ENCODE measurements around the gene LBR. TPM values are rescaled to one million over a fixed set of nuclear protein-coding genes. Genes with fewer than 3 reads are reported as not detected.

The LBR gene
- total and polyA plus RNA-seq, 11 donors, result 4.3 to 37.8 (median 8.2) TPM

DNA sequence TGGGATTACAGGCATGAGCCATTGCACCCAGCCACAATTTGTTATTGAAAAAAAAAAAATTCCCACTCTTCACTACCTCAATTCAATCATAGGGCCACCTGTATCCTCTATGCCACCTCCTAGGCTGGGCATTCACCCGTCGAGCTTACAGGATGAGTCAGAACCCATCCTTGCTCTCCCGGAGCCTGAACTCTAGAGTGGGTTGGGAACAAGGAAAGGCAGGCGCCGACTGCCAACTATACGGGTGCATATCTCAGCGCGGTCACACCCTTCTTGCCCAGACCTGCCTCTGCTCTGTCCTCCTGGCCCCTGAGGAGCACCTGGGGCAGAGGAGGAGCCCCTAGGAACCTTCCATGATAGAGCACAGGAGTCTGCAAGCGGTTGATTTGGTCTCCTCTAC, 21.4 kb upstream of the LBR start:
- no peak for TF ChIP-seq POLR2A (IDR thresholded peaks at IDR 0.05)
- TF ChIP-seq, protein P1, sequence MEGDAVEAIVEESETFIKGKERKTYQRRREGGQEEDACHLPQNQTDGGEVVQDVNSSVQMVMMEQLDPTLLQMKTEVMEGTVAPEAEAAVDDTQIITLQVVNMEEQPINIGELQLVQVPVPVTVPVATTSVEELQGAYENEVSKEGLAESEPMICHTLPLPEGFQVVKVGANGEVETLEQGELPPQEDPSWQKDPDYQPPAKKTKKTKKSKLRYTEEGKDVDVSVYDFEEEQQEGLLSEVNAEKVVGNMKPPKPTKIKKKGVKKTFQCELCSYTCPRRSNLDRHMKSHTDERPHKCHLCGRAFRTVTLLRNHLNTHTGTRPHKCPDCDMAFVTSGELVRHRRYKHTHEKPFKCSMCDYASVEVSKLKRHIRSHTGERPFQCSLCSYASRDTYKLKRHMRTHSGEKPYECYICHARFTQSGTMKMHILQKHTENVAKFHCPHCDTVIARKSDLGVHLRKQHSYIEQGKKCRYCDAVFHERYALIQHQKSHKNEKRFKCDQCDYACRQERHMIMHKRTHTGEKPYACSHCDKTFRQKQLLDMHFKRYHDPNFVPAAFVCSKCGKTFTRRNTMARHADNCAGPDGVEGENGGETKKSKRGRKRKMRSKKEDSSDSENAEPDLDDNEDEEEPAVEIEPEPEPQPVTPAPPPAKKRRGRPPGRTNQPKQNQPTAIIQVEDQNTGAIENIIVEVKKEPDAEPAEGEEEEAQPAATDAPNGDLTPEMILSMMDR (IDR thresholded peaks at IDR 0.05), result no peak
- peak overlapping the region in 1 of 12 donors; percentile 90 for H3K27ac ChIP-seq

DNA sequence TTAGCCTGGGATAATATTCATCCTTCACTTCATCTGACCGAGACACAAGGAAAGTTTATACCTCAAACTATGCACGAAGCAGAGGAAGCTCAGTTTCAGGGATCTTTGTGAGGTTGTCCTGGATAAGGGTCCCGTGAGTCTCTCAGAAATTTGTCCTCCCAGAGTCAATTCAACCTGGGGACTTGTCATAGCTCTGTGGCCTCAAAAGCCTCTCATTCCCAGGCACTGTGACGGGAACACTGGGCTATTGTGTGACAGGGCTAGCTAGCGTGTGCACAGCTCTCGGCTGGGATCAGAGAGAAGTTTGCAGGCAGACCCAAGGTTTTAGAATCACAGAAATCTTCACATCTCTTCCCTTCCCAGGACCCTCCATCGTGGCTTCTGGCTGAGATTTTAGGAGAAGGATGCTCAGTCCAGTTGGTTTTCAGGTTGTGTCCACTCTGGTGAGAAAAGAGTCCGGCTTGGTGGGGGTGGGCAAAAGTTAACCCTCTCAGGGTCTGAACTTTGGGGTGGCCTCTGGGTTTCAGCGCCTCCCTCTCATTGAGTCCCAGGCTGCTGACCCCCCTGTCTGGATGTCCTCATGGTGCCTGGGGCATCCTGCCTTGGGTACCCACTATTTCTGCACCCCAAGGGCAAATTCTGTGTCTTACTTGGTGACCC, 20.4 kb upstream of the LBR start:
- H3K36me3 ChIP-seq, result no peaks in the 10 kb centered on the region
- H3K4me1 ChIP-seq, result peaks cover 8 to 69% (median 42%) of the 10 kb centered on the region in 12 donors
- no peaks in the 10 kb centered on the region for H3K9me3 ChIP-seq
- ATAC-seq (no peak), DNase-seq (no peak)
- no peaks in the 10 kb centered on the region for H3K27me3 ChIP-seq
- peak overlapping the region in 9 of 12 donors; percentile 66 to 90 (median 81) for H3K27ac ChIP-seq
- TF ChIP-seq POLR2A (IDR thresholded peaks at IDR 0.05), result no peak
- TF ChIP-seq, protein P1 (IDR thresholded peaks at IDR 0.05), result no peak
- 70 to 79% (median 75%) methylated on average over 6 to 9 of the region's 9 CpGs for WGBS, 4 donors
- H3K4me3 ChIP-seq, result peak overlapping the region in 2 of 12 donors; percentile 0 to 21
- intact Hi-C loops (cut with DNase I), result no loop called here

More for the DNA sequence above, 21.4 kb upstream of the LBR start:
- 86 to 94% (median 89%) methylated on average over 8 to 9 of the region's 9 CpGs for WGBS, 4 donors
- Histone ChIP-seq H3K27me3 (no peaks in the 10 kb centered on the region), H3K9me3 (no peaks in the 10 kb centered on the region), H3K36me3 (no peaks in the 10 kb centered on the region), H3K4me3 (no peak overlapping the region), H3K4me1 (peaks cover 7 to 67% (median 36%) of the 10 kb centered on the region in 12 donors)
- ATAC-seq, result no peak
- DNase-seq, result no peak
- intact Hi-C loops (cut with DNase I), result no loop called here

DNA sequence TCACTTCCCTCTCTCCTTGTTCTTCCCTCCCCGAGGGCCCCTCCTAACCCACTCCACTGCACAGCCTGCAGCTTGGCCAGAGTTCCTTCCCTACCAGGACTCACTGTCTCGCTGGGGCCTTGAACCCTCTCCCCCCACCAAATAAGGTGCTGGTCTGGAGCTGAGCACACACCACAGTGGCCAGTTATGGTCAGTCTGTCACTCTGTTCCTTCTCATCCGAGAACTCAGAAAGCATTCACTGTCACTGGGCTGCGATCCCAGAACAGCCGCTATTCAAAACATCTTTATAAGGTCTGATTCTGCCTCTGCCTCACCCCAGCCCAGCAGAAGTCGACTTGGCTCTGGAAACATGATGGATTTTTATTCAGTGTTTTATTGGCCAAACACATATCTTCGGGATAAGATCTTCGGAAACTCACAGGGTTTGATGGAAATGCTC, 19.8 kb upstream of the LBR start:
- TF ChIP-seq, protein P1 (IDR thresholded peaks at IDR 0.05), result no peak
- no peak for TF ChIP-seq POLR2A (IDR thresholded peaks at IDR 0.05)
- WGBS, 4 donors, result 31 to 50% (median 38%) methylated on average over 8 of the region's 8 CpGs
- peak overlapping the region in 10 of 12 donors; percentile 66 to 90 (median 81) for H3K27ac ChIP-seq
- H3K9me3 ChIP-seq, result no peaks in the 10 kb centered on the region
- intact Hi-C loops (cut with DNase I), result no loop called here
- H3K4me3 ChIP-seq, result peak overlapping the region in 2 of 12 donors; percentile 0 to 21
- peak; percentile 7 to 28 (median 21) for ATAC-seq
- no peaks in the 10 kb centered on the region for H3K36me3 ChIP-seq
- no peaks in the 10 kb centered on the region for H3K27me3 ChIP-seq
- DNase-seq, result peak in 1 of 5 donors; percentile 65
- H3K4me1 ChIP-seq, result peaks cover 11 to 74% (median 47%) of the 10 kb centered on the region in 12 donors

DNA sequence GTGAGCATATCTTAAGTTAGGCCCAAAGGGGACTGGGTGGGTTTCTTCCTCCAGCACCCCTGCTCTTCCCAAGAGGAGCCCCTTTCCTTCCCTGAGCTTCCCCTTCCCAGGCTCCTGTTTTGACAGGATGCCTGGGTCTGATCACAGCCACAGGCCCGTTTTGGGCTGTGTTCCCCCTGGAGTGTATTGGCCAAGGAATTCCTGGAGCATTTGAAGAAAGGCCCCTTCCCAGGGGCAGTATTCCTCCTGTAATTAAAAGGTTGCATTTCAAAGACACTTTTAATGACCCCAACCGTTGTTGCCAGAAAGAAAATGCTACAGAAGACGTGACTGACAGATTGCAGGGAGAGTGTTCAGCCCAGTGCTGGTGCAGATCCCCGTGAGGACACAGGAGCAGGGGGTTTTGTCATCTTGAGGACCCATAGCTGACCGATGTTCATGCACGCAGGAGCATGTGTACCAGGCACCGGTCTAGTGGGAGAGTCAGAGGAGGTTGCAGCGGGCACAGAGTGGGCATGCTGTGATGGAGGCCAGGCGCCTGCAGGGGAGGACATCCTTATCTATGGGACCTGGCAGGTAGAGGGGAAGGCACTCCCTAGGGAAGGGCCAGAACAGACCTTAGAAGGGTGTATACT, 19.3 kb upstream of the LBR start:
- intact Hi-C loops (cut with DNase I), result no loop called here
- Histone ChIP-seq H3K36me3 (no peaks in the 10 kb centered on the region), H3K4me3 (no peak overlapping the region), H3K27me3 (no peaks in the 10 kb centered on the region), H3K4me1 (peaks cover 11 to 77% (median 49%) of the 10 kb centered on the region in 12 donors), H3K27ac (peak overlapping the region in 11 of 12 donors; percentile 75 to 90 (median 81)), H3K9me3 (no peaks in the 10 kb centered on the region)
- TF ChIP-seq, protein P1 (IDR thresholded peaks at IDR 0.05), result no peak
- no peak for TF ChIP-seq POLR2A (IDR thresholded peaks at IDR 0.05)
- DNase-seq (no peak), ATAC-seq (no peak)
- WGBS, 4 donors, result 59 to 63% (median 61%) methylated on average over 9 of the region's 9 CpGs

All from heart left ventricle (tissue), 16 donors.